PC-9 (cell line): Measurements from ENCODE around the gene NRP1.

ENCODE experiments used
- EZH2 ChIP-seq: fragments of 200-600 bp; sonication (generic); IDR thresholded peaks from 2 replicates; pipeline ENCODE4 v1.8.0; 2017; ENCODE audit warnings: antibody characterized with exemption, low read depth
- TF ChIP-seq, protein P1 (sequence below): fragments of 200-600 bp; sonication (generic); conservative IDR thresholded peaks from 2 replicates; pipeline ENCODE4 v1.6.1; 2017; ENCODE audit warnings: mixed run types, antibody characterized with exemption, mild to moderate bottlenecking, moderate library complexity

DNA sequence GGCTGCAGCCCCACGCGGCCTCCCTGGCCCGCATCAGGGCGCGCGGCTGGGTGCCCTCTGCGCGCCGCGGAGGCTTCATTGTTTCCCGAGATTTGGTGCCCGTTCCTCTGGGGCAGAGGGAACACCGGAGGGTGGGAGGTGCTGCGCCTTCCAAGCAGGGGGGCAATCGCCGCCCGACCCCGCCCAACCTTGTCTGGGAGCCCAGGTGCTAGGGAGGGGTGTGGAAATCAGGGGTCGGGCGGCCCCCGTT lies 1.0 kb upstream of the NRP1 start:
- TF ChIP-seq, protein P1, sequence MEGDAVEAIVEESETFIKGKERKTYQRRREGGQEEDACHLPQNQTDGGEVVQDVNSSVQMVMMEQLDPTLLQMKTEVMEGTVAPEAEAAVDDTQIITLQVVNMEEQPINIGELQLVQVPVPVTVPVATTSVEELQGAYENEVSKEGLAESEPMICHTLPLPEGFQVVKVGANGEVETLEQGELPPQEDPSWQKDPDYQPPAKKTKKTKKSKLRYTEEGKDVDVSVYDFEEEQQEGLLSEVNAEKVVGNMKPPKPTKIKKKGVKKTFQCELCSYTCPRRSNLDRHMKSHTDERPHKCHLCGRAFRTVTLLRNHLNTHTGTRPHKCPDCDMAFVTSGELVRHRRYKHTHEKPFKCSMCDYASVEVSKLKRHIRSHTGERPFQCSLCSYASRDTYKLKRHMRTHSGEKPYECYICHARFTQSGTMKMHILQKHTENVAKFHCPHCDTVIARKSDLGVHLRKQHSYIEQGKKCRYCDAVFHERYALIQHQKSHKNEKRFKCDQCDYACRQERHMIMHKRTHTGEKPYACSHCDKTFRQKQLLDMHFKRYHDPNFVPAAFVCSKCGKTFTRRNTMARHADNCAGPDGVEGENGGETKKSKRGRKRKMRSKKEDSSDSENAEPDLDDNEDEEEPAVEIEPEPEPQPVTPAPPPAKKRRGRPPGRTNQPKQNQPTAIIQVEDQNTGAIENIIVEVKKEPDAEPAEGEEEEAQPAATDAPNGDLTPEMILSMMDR = no peak
- TF ChIP-seq EZH2 = no peak
